Measurements from ENCODE around the gene WWOX.

WWOX gene

GRCh38 chr16:79092846-79093245 lies 993.4 kb downstream of the WWOX start:
- Histone ChIP-seq H3K36me3 (ENCODE audit: control insufficient read depth in 2 of 2, insufficient read depth in 2 of 2, low read length in 2 of 2) (no peaks in the 10 kb centered on the region), H3K4me3 (ENCODE audit: low read length in 2 of 2) (no peak overlapping the region), H3K9ac (ENCODE audit: low read depth in 1 of 2, low read length in 2 of 2) (no peak overlapping the region), H3K27me3 (ENCODE audit: control insufficient read depth in 2 of 2, insufficient read depth in 2 of 2, low read length in 2 of 2) (no peaks in the 10 kb centered on the region), H3K27ac (ENCODE audit: low read depth in 2 of 2, low read length in 2 of 2) (no peak overlapping the region), H3K9me3 (ENCODE audit: control insufficient read depth in 2 of 2, low read length in 2 of 2) (no peaks in the 10 kb centered on the region), H3K4me1 (ENCODE audit: control insufficient read depth in 2 of 2, insufficient read depth in 2 of 2, low read length in 2 of 2) (peaks cover 0 to 5% of the 10 kb centered on the region in 2 donors)

- Histone ChIP-seq H3K27me3 (ENCODE audit: control insufficient read depth in 2 of 2, insufficient read depth in 2 of 2, low read length in 2 of 2) (no peaks in the 10 kb centered on the region), H3K4me1 (ENCODE audit: control insufficient read depth in 2 of 2, insufficient read depth in 2 of 2, low read length in 2 of 2) (peaks cover 0 to 5% of the 10 kb centered on the region in 2 donors), H3K36me3 (ENCODE audit: control insufficient read depth in 2 of 2, insufficient read depth in 2 of 2, low read length in 2 of 2) (no peaks in the 10 kb centered on the region), H3K9me3 (ENCODE audit: control insufficient read depth in 2 of 2, low read length in 2 of 2) (no peaks in the 10 kb centered on the region), H3K9ac (ENCODE audit: low read depth in 1 of 2, low read length in 2 of 2) (no peak overlapping the region), H3K4me3 (ENCODE audit: low read length in 2 of 2) (no peak overlapping the region), H3K27ac (ENCODE audit: low read depth in 2 of 2, low read length in 2 of 2) (no peak overlapping the region)
Measured at GRCh38 chr16:79093554-79093967, 994.1 kb downstream of the WWOX start.

- Histone ChIP-seq H3K9me3 (ENCODE audit: control insufficient read depth in 2 of 2, low read length in 2 of 2) (no peaks in the 10 kb centered on the region), H3K27me3 (ENCODE audit: control insufficient read depth in 2 of 2, insufficient read depth in 2 of 2, low read length in 2 of 2) (no peaks in the 10 kb centered on the region), H3K9ac (ENCODE audit: low read depth in 1 of 2, low read length in 2 of 2) (no peak overlapping the region), H3K4me1 (ENCODE audit: control insufficient read depth in 2 of 2, insufficient read depth in 2 of 2, low read length in 2 of 2) (no peaks in the 10 kb centered on the region), H3K4me3 (ENCODE audit: low read length in 2 of 2) (no peak overlapping the region), H3K36me3 (ENCODE audit: control insufficient read depth in 2 of 2, insufficient read depth in 2 of 2, low read length in 2 of 2) (no peaks in the 10 kb centered on the region), H3K27ac (ENCODE audit: low read depth in 2 of 2, low read length in 2 of 2) (no peak overlapping the region)
Measured at GRCh38 chr16:79096246-79096645, 996.8 kb downstream of the WWOX start.

GRCh38 chr16:79097166-79097565 lies 997.7 kb downstream of the WWOX start:
- Histone ChIP-seq H3K9ac (ENCODE audit: low read depth in 1 of 2, low read length in 2 of 2) (no peak overlapping the region), H3K9me3 (ENCODE audit: control insufficient read depth in 2 of 2, low read length in 2 of 2) (no peaks in the 10 kb centered on the region), H3K4me1 (ENCODE audit: control insufficient read depth in 2 of 2, insufficient read depth in 2 of 2, low read length in 2 of 2) (no peaks in the 10 kb centered on the region), H3K4me3 (ENCODE audit: low read length in 2 of 2) (no peak overlapping the region), H3K27ac (ENCODE audit: low read depth in 2 of 2, low read length in 2 of 2) (no peak overlapping the region), H3K27me3 (ENCODE audit: control insufficient read depth in 2 of 2, insufficient read depth in 2 of 2, low read length in 2 of 2) (no peaks in the 10 kb centered on the region), H3K36me3 (ENCODE audit: control insufficient read depth in 2 of 2, insufficient read depth in 2 of 2, low read length in 2 of 2) (no peaks in the 10 kb centered on the region)

GRCh38 chr16:79097771-79098170 lies 998.3 kb downstream of the WWOX start:
- no peaks in the 10 kb centered on the region for H3K4me1 ChIP-seq (ENCODE audit: control insufficient read depth in 2 of 2, insufficient read depth in 2 of 2, low read length in 2 of 2)
- no peak overlapping the region for H3K9ac ChIP-seq (ENCODE audit: low read depth in 1 of 2, low read length in 2 of 2)
- no peak overlapping the region for H3K4me3 ChIP-seq (ENCODE audit: low read length in 2 of 2)
- H3K27me3 ChIP-seq (ENCODE audit: control insufficient read depth in 2 of 2, insufficient read depth in 2 of 2, low read length in 2 of 2): no peaks in the 10 kb centered on the region
- no peaks in the 10 kb centered on the region for H3K36me3 ChIP-seq (ENCODE audit: control insufficient read depth in 2 of 2, insufficient read depth in 2 of 2, low read length in 2 of 2)
- no peaks in the 10 kb centered on the region for H3K9me3 ChIP-seq (ENCODE audit: control insufficient read depth in 2 of 2, low read length in 2 of 2)
- no peak overlapping the region for H3K27ac ChIP-seq (ENCODE audit: low read depth in 2 of 2, low read length in 2 of 2)

- Histone ChIP-seq H3K4me1 (ENCODE audit: control insufficient read depth in 2 of 2, insufficient read depth in 2 of 2, low read length in 2 of 2) (no peaks in the 10 kb centered on the region), H3K36me3 (ENCODE audit: control insufficient read depth in 2 of 2, insufficient read depth in 2 of 2, low read length in 2 of 2) (no peaks in the 10 kb centered on the region), H3K27ac (ENCODE audit: low read depth in 2 of 2, low read length in 2 of 2) (no peak overlapping the region), H3K9me3 (ENCODE audit: control insufficient read depth in 2 of 2, low read length in 2 of 2) (no peaks in the 10 kb centered on the region), H3K27me3 (ENCODE audit: control insufficient read depth in 2 of 2, insufficient read depth in 2 of 2, low read length in 2 of 2) (no peaks in the 10 kb centered on the region), H3K9ac (ENCODE audit: low read depth in 1 of 2, low read length in 2 of 2) (no peak overlapping the region), H3K4me3 (ENCODE audit: low read length in 2 of 2) (no peak overlapping the region)
Measured at GRCh38 chr16:79098907-79099306, 999.5 kb downstream of the WWOX start.

- H3K4me1 ChIP-seq (ENCODE audit: control insufficient read depth in 2 of 2, insufficient read depth in 2 of 2, low read length in 2 of 2): no peaks in the 10 kb centered on the region
- H3K36me3 ChIP-seq (ENCODE audit: control insufficient read depth in 2 of 2, insufficient read depth in 2 of 2, low read length in 2 of 2): no peaks in the 10 kb centered on the region
- H3K27me3 ChIP-seq (ENCODE audit: control insufficient read depth in 2 of 2, insufficient read depth in 2 of 2, low read length in 2 of 2): no peaks in the 10 kb centered on the region
- no peak overlapping the region for H3K27ac ChIP-seq (ENCODE audit: low read depth in 2 of 2, low read length in 2 of 2)
- no peaks in the 10 kb centered on the region for H3K9me3 ChIP-seq (ENCODE audit: control insufficient read depth in 2 of 2, low read length in 2 of 2)
- H3K4me3 ChIP-seq (ENCODE audit: low read length in 2 of 2): no peak overlapping the region
- H3K9ac ChIP-seq (ENCODE audit: low read depth in 1 of 2, low read length in 2 of 2): no peak overlapping the region
Measured at GRCh38 chr16:79099716-79100115, 1000.3 kb downstream of the WWOX start.

GRCh38 chr16:79100447-79100846 lies 1001.0 kb downstream of the WWOX start:
- Histone ChIP-seq H3K4me3 (ENCODE audit: low read length in 2 of 2) (no peak overlapping the region), H3K27me3 (ENCODE audit: control insufficient read depth in 2 of 2, insufficient read depth in 2 of 2, low read length in 2 of 2) (no peaks in the 10 kb centered on the region), H3K36me3 (ENCODE audit: control insufficient read depth in 2 of 2, insufficient read depth in 2 of 2, low read length in 2 of 2) (no peaks in the 10 kb centered on the region), H3K27ac (ENCODE audit: low read depth in 2 of 2, low read length in 2 of 2) (no peak overlapping the region), H3K4me1 (ENCODE audit: control insufficient read depth in 2 of 2, insufficient read depth in 2 of 2, low read length in 2 of 2) (no peaks in the 10 kb centered on the region), H3K9ac (ENCODE audit: low read depth in 1 of 2, low read length in 2 of 2) (no peak overlapping the region), H3K9me3 (ENCODE audit: control insufficient read depth in 2 of 2, low read length in 2 of 2) (no peaks in the 10 kb centered on the region)

GRCh38 chr16:79101491-79101890 lies 1002.0 kb downstream of the WWOX start:
- no peak overlapping the region for H3K9ac ChIP-seq (ENCODE audit: low read depth in 1 of 2, low read length in 2 of 2)
- H3K27ac ChIP-seq (ENCODE audit: low read depth in 2 of 2, low read length in 2 of 2): no peak overlapping the region

GRCh38 chr16:79104567-79104966 lies 1005.1 kb downstream of the WWOX start:
- H3K9me3 ChIP-seq (ENCODE audit: control insufficient read depth in 2 of 2, low read length in 2 of 2): no peaks in the 10 kb centered on the region
- H3K27me3 ChIP-seq (ENCODE audit: control insufficient read depth in 2 of 2, insufficient read depth in 2 of 2, low read length in 2 of 2): no peaks in the 10 kb centered on the region
- H3K36me3 ChIP-seq (ENCODE audit: control insufficient read depth in 2 of 2, insufficient read depth in 2 of 2, low read length in 2 of 2): no peaks in the 10 kb centered on the region
- H3K4me1 ChIP-seq (ENCODE audit: control insufficient read depth in 2 of 2, insufficient read depth in 2 of 2, low read length in 2 of 2): no peaks in the 10 kb centered on the region
- no peak overlapping the region for H3K9ac ChIP-seq (ENCODE audit: low read depth in 1 of 2, low read length in 2 of 2)
- H3K27ac ChIP-seq (ENCODE audit: low read depth in 2 of 2, low read length in 2 of 2): no peak overlapping the region
- H3K4me3 ChIP-seq (ENCODE audit: low read length in 2 of 2): no peak overlapping the region

More at GRCh38 chr16:79101491-79101890, 1002.0 kb downstream of the WWOX start:
- Histone ChIP-seq H3K4me1 (ENCODE audit: control insufficient read depth in 2 of 2, insufficient read depth in 2 of 2, low read length in 2 of 2) (no peaks in the 10 kb centered on the region), H3K27me3 (ENCODE audit: control insufficient read depth in 2 of 2, insufficient read depth in 2 of 2, low read length in 2 of 2) (no peaks in the 10 kb centered on the region), H3K36me3 (ENCODE audit: control insufficient read depth in 2 of 2, insufficient read depth in 2 of 2, low read length in 2 of 2) (no peaks in the 10 kb centered on the region), H3K4me3 (ENCODE audit: low read length in 2 of 2) (no peak overlapping the region), H3K9me3 (ENCODE audit: control insufficient read depth in 2 of 2, low read length in 2 of 2) (no peaks in the 10 kb centered on the region)

GRCh38 chr16:79107301-79107700 lies 1007.8 kb downstream of the WWOX start:
- H3K4me3 ChIP-seq (ENCODE audit: low read length in 2 of 2): no peak overlapping the region
- no peak overlapping the region for H3K27ac ChIP-seq (ENCODE audit: low read depth in 2 of 2, low read length in 2 of 2)
- H3K9me3 ChIP-seq (ENCODE audit: control insufficient read depth in 2 of 2, low read length in 2 of 2): no peaks in the 10 kb centered on the region
- H3K9ac ChIP-seq (ENCODE audit: low read depth in 1 of 2, low read length in 2 of 2): no peak overlapping the region
- no peaks in the 10 kb centered on the region for H3K4me1 ChIP-seq (ENCODE audit: control insufficient read depth in 2 of 2, insufficient read depth in 2 of 2, low read length in 2 of 2)
- H3K36me3 ChIP-seq (ENCODE audit: control insufficient read depth in 2 of 2, insufficient read depth in 2 of 2, low read length in 2 of 2): no peaks in the 10 kb centered on the region
- H3K27me3 ChIP-seq (ENCODE audit: control insufficient read depth in 2 of 2, insufficient read depth in 2 of 2, low read length in 2 of 2): no peaks in the 10 kb centered on the region

All from mucosa of rectum (tissue), 2 donors.